GM06990 (cell line): ENCODE measurements around the gene GOLGA6L7.

ENCODE experiments used
- DNase-seq: peaks from one replicate; pipeline ENCODE4 v3.0.0-alpha.2; 2011; ENCODE audit not compliant: insufficient read length; ENCODE audit errors: extremely low read depth
- H3K27me3 ChIP-seq: replicated peaks from 2 replicates; pipeline ENCODE4 v1.6.0; 2011; ENCODE audit warnings: low read length; ENCODE audit not compliant: control insufficient read depth, insufficient read depth
- H3K36me3 ChIP-seq: 2 replicates; pipeline ENCODE4 v1.5.1; 2011; ENCODE audit warnings: low read length; ENCODE audit not compliant: control insufficient read depth, insufficient read depth
- H3K4me3 ChIP-seq: replicated peaks from 2 replicates; pipeline ENCODE4 v1.5.1; 2011; ENCODE audit warnings: low read depth, mild to moderate bottlenecking, control low read depth, low read length
- CTCF ChIP-seq: IDR thresholded peaks from 2 replicates; pipeline ENCODE4 v1.5.1; 2011; ENCODE audit warnings: low read length, control low read depth, mild to moderate bottlenecking, inconsistent platforms; ENCODE audit not compliant: insufficient read depth, poor library complexity, severe bottlenecking

The GOLGA6L7 gene

GRCh38 chr15:28879551-28879950, 31.1 kb upstream of the GOLGA6L7 start:
- H3K4me3 ChIP-seq, result no peak overlapping the region
- no peak for DNase-seq
- H3K27me3 ChIP-seq, result no peaks in the 10 kb centered on the region
- H3K36me3 ChIP-seq, result no peaks in the 10 kb centered on the region
- TF ChIP-seq CTCF, result no peak

GRCh38 chr15:28878209-28878608, 29.8 kb upstream of the GOLGA6L7 start:
- no peaks in the 10 kb centered on the region for H3K36me3 ChIP-seq
- H3K4me3 ChIP-seq, result no peak overlapping the region
- TF ChIP-seq CTCF, result no peak
- no peaks in the 10 kb centered on the region; the same call in 1 of the 2 replicates for H3K27me3 ChIP-seq
- DNase-seq, result no peak

- Histone ChIP-seq H3K36me3 (no peaks in the 10 kb centered on the region), H3K4me3 (no peak overlapping the region), H3K27me3 (no peaks in the 10 kb centered on the region; the same call in none of the 2 replicates)
- DNase-seq, result no peak
- no peak for TF ChIP-seq CTCF
Measured at GRCh38 chr15:28876845-28877185, 28.4 kb upstream of the GOLGA6L7 start.

- no peak for DNase-seq
- no peak for TF ChIP-seq CTCF
- Histone ChIP-seq H3K27me3 (no peaks in the 10 kb centered on the region; the same call in none of the 2 replicates), H3K36me3 (no peaks in the 10 kb centered on the region), H3K4me3 (no peak overlapping the region)
Measured at GRCh38 chr15:28876131-28876844, 27.8 kb upstream of the GOLGA6L7 start.

- no peak for TF ChIP-seq CTCF
- DNase-seq, result no peak
- H3K36me3 ChIP-seq, result no peaks in the 10 kb centered on the region
- H3K27me3 ChIP-seq, result no peaks in the 10 kb centered on the region; the same call in none of the 2 replicates
- no peak overlapping the region for H3K4me3 ChIP-seq
Measured at GRCh38 chr15:28875461-28876000, 27.1 kb upstream of the GOLGA6L7 start.
